ENCODE results near the gene LRRC37B. TPM values are rescaled to one million over a fixed set of nuclear protein-coding genes. Genes with fewer than 3 reads are reported as not detected.
"Not testable (repeated sequence)": the region's sequence is repeated elsewhere in the genome, so short reads cannot be mapped to it uniquely, and the experiment has no call there.

The LRRC37B gene
- total RNA-seq, 2 experiments from 2014 or later, result 32.9 to 37.4 TPM

- Mint-ChIP-seq H3K36me3 (ENCODE audit: low read depth) (peaks cover 35% of the 10 kb centered on the region), H3K27ac (no peak overlapping the region), H3K4me3 (no peak overlapping the region), H3K4me1 (ENCODE audit: low read depth) (peaks cover 47% of the 10 kb centered on the region), H3K27me3 (ENCODE audit: low read depth) (no peaks in the 10 kb centered on the region), H3K9me3 (ENCODE audit: insufficient read depth) (no peaks in the 10 kb centered on the region)
- POLR2A ChIA-PET, result no interaction called here
- CTCF ChIA-PET, result interaction anchor here (1.6 kb wide), 1 partner anchor 7 kb away, joined by 7 read pairs; no protein-coding TSS in a partner anchor
- ATAC-seq, result no peak
- DNase-seq, result no peak
These were observed 8.2 kb downstream of the LRRC37B start for GRCh38 chr17:32015245-32016013.

- peak overlapping the region; percentile 82 for H3K27ac Mint-ChIP-seq
- ATAC-seq (no peak), DNase-seq (no peak)
- H3K4me1 Mint-ChIP-seq (ENCODE audit: low read depth), result peaks cover 44% of the 10 kb centered on the region
- peaks cover 35% of the 10 kb centered on the region for H3K36me3 Mint-ChIP-seq (ENCODE audit: low read depth)
- POLR2A ChIA-PET, result no interaction called here
- CTCF ChIA-PET, result interaction anchor here (1.0 to 1.6 kb wide), 6 partner anchors 8 to 123 kb away, joined by 3 to 7 read pairs (median 4); partner anchors contain the start of gene LRRC37B
- no peaks in the 10 kb centered on the region for H3K27me3 Mint-ChIP-seq (ENCODE audit: low read depth)
- no peaks in the 10 kb centered on the region for H3K9me3 Mint-ChIP-seq (ENCODE audit: insufficient read depth)
- peak overlapping the region; percentile 43 for H3K4me3 Mint-ChIP-seq
These were observed 9.0 kb downstream of the LRRC37B start for GRCh38 chr17:32016231-32016630.

GRCh38 chr17:32019228-32019627 lies 12.0 kb downstream of the LRRC37B start:
- Mint-ChIP-seq H3K36me3 (ENCODE audit: low read depth) (peaks cover 41% of the 10 kb centered on the region), H3K4me1 (ENCODE audit: low read depth) (peaks cover 35% of the 10 kb centered on the region), H3K9me3 (ENCODE audit: insufficient read depth) (no peaks in the 10 kb centered on the region), H3K27ac (no peak overlapping the region), H3K4me3 (no peak overlapping the region), H3K27me3 (ENCODE audit: low read depth) (no peaks in the 10 kb centered on the region)
- ChIA-PET CTCF (interaction anchor here (0.6 to 2.0 kb wide), 3 partner anchors 11 to 92 kb away, joined by 3 to 7 read pairs (median 3); partner anchors contain the start of gene LRRC37B), POLR2A (no interaction called here)
- ATAC-seq (no peak), DNase-seq (no peak)

GRCh38 chr17:32020943-32021614 lies 13.9 kb downstream of the LRRC37B start:
- Mint-ChIP-seq H3K9me3 (ENCODE audit: insufficient read depth) (no peaks in the 10 kb centered on the region), H3K4me3 (no peak overlapping the region), H3K4me1 (ENCODE audit: low read depth) (peaks cover 30% of the 10 kb centered on the region), H3K36me3 (ENCODE audit: low read depth) (peaks cover 43% of the 10 kb centered on the region), H3K27ac (no peak overlapping the region), H3K27me3 (ENCODE audit: low read depth) (no peaks in the 10 kb centered on the region)
- CTCF ChIA-PET, result interaction anchor here (1.1 to 1.3 kb wide), 3 partner anchors 13 to 118 kb away, joined by 3 to 5 read pairs (median 3); partner anchors contain the start of gene LRRC37B
- no peak for DNase-seq
- ATAC-seq, result no peak
- POLR2A ChIA-PET, result no interaction called here

- CTCF ChIA-PET, result interaction anchor here (1.1 to 1.3 kb wide), 3 partner anchors 13 to 117 kb away, joined by 3 to 5 read pairs (median 3); partner anchors contain the start of gene LRRC37B
- Mint-ChIP-seq H3K27ac (no peak overlapping the region), H3K4me1 (ENCODE audit: low read depth) (peaks cover 25% of the 10 kb centered on the region), H3K4me3 (no peak overlapping the region), H3K36me3 (ENCODE audit: low read depth) (peaks cover 43% of the 10 kb centered on the region), H3K27me3 (ENCODE audit: low read depth) (no peaks in the 10 kb centered on the region), H3K9me3 (ENCODE audit: insufficient read depth) (no peaks in the 10 kb centered on the region)
- ATAC-seq (no peak), DNase-seq (no peak)
- POLR2A ChIA-PET, result no interaction called here
These were observed 14.4 kb downstream of the LRRC37B start for GRCh38 chr17:32021615-32021955.

GRCh38 chr17:32022554-32022953 lies 15.4 kb downstream of the LRRC37B start:
- H3K9me3 Mint-ChIP-seq (ENCODE audit: insufficient read depth); H3K4me3 Mint-ChIP-seq; POLR2A ChIA-PET; ATAC-seq; DNase-seq; H3K27me3 Mint-ChIP-seq (ENCODE audit: low read depth): not testable (repeated sequence)
- H3K27ac Mint-ChIP-seq, result peak overlapping the region; percentile 33
- peaks cover 16% of the 10 kb centered on the region for H3K4me1 Mint-ChIP-seq (ENCODE audit: low read depth)
- CTCF ChIA-PET, result interaction anchor here (1.3 kb wide), 1 partner anchor 14 kb away, joined by 3 read pairs; no protein-coding TSS in a partner anchor
- H3K36me3 Mint-ChIP-seq (ENCODE audit: low read depth), result peaks cover 41% of the 10 kb centered on the region

- CTCF ChIA-PET; DNase-seq; ATAC-seq; H3K27me3 Mint-ChIP-seq (ENCODE audit: low read depth); H3K27ac Mint-ChIP-seq; H3K9me3 Mint-ChIP-seq (ENCODE audit: insufficient read depth); H3K4me3 Mint-ChIP-seq; POLR2A ChIA-PET; H3K4me1 Mint-ChIP-seq (ENCODE audit: low read depth): not testable (repeated sequence)
- peaks cover 16% of the 10 kb centered on the region for H3K36me3 Mint-ChIP-seq (ENCODE audit: low read depth)
These were observed 20.1 kb downstream of the LRRC37B start for GRCh38 chr17:32027271-32027670.

- Mint-ChIP-seq H3K4me3 (no peak overlapping the region), H3K4me1 (ENCODE audit: low read depth) (peaks cover 4% of the 10 kb centered on the region), H3K27me3 (ENCODE audit: low read depth) (no peaks in the 10 kb centered on the region), H3K36me3 (ENCODE audit: low read depth) (peaks cover 18% of the 10 kb centered on the region), H3K27ac (no peak overlapping the region), H3K9me3 (ENCODE audit: insufficient read depth) (no peaks in the 10 kb centered on the region)
- ChIA-PET POLR2A (no interaction called here), CTCF (no interaction called here)
- DNase-seq (no peak), ATAC-seq (no peak)
These were observed 26.0 kb downstream of the LRRC37B start for GRCh38 chr17:32033223-32033622.

- H3K4me3 Mint-ChIP-seq; H3K9me3 Mint-ChIP-seq (ENCODE audit: insufficient read depth); H3K27ac Mint-ChIP-seq; CTCF ChIA-PET; POLR2A ChIA-PET; ATAC-seq; H3K4me1 Mint-ChIP-seq (ENCODE audit: low read depth); DNase-seq; H3K27me3 Mint-ChIP-seq (ENCODE audit: low read depth): not testable (repeated sequence)
- H3K36me3 Mint-ChIP-seq (ENCODE audit: low read depth), result peaks cover 18% of the 10 kb centered on the region
These were observed 26.6 kb downstream of the LRRC37B start for GRCh38 chr17:32033812-32034211.

- ATAC-seq; DNase-seq; H3K27me3 Mint-ChIP-seq (ENCODE audit: low read depth); CTCF ChIA-PET; H3K27ac Mint-ChIP-seq; H3K4me3 Mint-ChIP-seq; H3K4me1 Mint-ChIP-seq (ENCODE audit: low read depth); H3K9me3 Mint-ChIP-seq (ENCODE audit: insufficient read depth); POLR2A ChIA-PET: not testable (repeated sequence)
- H3K36me3 Mint-ChIP-seq (ENCODE audit: low read depth), result peaks cover 21% of the 10 kb centered on the region
These were observed 33.1 kb downstream of the LRRC37B start for GRCh38 chr17:32040246-32040645.

- not testable (repeated sequence) for H3K4me3 Mint-ChIP-seq
These were observed 34.2 kb downstream of the LRRC37B start for GRCh38 chr17:32041306-32041875.

GRCh38 chr17:32042266-32042665 lies 35.1 kb downstream of the LRRC37B start:
- ATAC-seq; H3K27me3 Mint-ChIP-seq (ENCODE audit: low read depth); H3K9me3 Mint-ChIP-seq (ENCODE audit: insufficient read depth); H3K4me1 Mint-ChIP-seq (ENCODE audit: low read depth); DNase-seq; H3K27ac Mint-ChIP-seq; POLR2A ChIA-PET; CTCF ChIA-PET; H3K4me3 Mint-ChIP-seq: not testable (repeated sequence)
- H3K36me3 Mint-ChIP-seq (ENCODE audit: low read depth), result peaks cover 13% of the 10 kb centered on the region

More at GRCh38 chr17:32041306-32041875, 34.2 kb downstream of the LRRC37B start:
- CTCF ChIA-PET; H3K27me3 Mint-ChIP-seq (ENCODE audit: low read depth); ATAC-seq; DNase-seq; H3K9me3 Mint-ChIP-seq (ENCODE audit: insufficient read depth); H3K27ac Mint-ChIP-seq; H3K4me1 Mint-ChIP-seq (ENCODE audit: low read depth): not testable (repeated sequence)
- H3K36me3 Mint-ChIP-seq (ENCODE audit: low read depth), result peaks cover 16% of the 10 kb centered on the region
- POLR2A ChIA-PET, result interaction anchor here (0.6 kb wide), 1 partner anchor 41 kb away, joined by 3 read pairs; no protein-coding TSS in a partner anchor
